H9 (cell line): ENCODE data around the gene DNAI7. TPM values are rescaled to one million over a fixed set of nuclear protein-coding genes. Genes with fewer than 3 reads are reported as not detected.

Experiments used
- DNase-seq: peaks from one replicate; pipeline ENCODE4 v3.0.0-alpha.2; 2017
- H2AFZ ChIP-seq: one replicate; pipeline ENCODE4 v1.6.1; 2013; ENCODE audit warnings: mild to moderate bottlenecking, low read length, control low read depth, moderate library complexity
- H2AK5ac ChIP-seq: 2 replicates; pipeline ENCODE4 v1.6.1; 2013; ENCODE audit warnings: low read length, control low read depth, mixed read lengths; ENCODE audit not compliant: insufficient read length
- H2BK120ac ChIP-seq: one replicate; pipeline ENCODE4 v1.6.1; 2013; ENCODE audit warnings: low read depth, mild to moderate bottlenecking, low read length, control low read depth, inconsistent platforms; ENCODE audit not compliant: poor library complexity, severe bottlenecking
- H2BK12ac ChIP-seq: 2 replicates; pipeline ENCODE4 v1.6.1; 2013; ENCODE audit warnings: low read length, control low read depth, mixed read lengths, low read depth; ENCODE audit not compliant: insufficient read length
- H2BK15ac ChIP-seq: 2 replicates; pipeline ENCODE4 v1.6.1; 2013; ENCODE audit warnings: low read depth, low read length, control low read depth
- H2BK20ac ChIP-seq: one replicate; pipeline ENCODE4 v1.6.1; 2013; ENCODE audit warnings: low read depth, mild to moderate bottlenecking, low read length, control low read depth, inconsistent platforms; ENCODE audit not compliant: poor library complexity, severe bottlenecking
- H2BK5ac ChIP-seq: 2 replicates; pipeline ENCODE4 v1.6.1; 2013; ENCODE audit warnings: low read length, control low read depth, mixed read lengths; ENCODE audit not compliant: insufficient read length
- H3K14ac ChIP-seq: 2 replicates; pipeline ENCODE4 v1.6.1; 2013; ENCODE audit warnings: low read length, control low read depth; ENCODE audit not compliant: insufficient read depth
- H3K18ac ChIP-seq: 2 replicates; pipeline ENCODE4 v1.6.1; 2013; ENCODE audit warnings: low read depth, mild to moderate bottlenecking, mixed read lengths, low read length, control low read depth; ENCODE audit not compliant: insufficient read length
- H3K23ac ChIP-seq: 2 replicates; pipeline ENCODE4 v1.6.1; 2013; ENCODE audit warnings: low read length, control low read depth, mixed read lengths, low read depth; ENCODE audit not compliant: insufficient read length
- H3K23me2 ChIP-seq: 2 replicates; pipeline ENCODE4 v1.6.1; 2013; ENCODE audit warnings: low read depth, mild to moderate bottlenecking, mixed read lengths, low read length, control low read depth; ENCODE audit not compliant: insufficient read length, poor library complexity, severe bottlenecking
- H3K27ac ChIP-seq: 2 replicates; pipeline ENCODE4 v1.5.1; 2013; ENCODE audit warnings: low read length, control low read depth, mixed read lengths, low read depth; ENCODE audit not compliant: insufficient read length
- H3K27me3 ChIP-seq: 2 replicates; pipeline ENCODE4 v1.6.1; 2013; ENCODE audit warnings: low read length, control low read depth, inconsistent platforms; ENCODE audit not compliant: insufficient read depth
- H3K4ac ChIP-seq: 2 replicates; pipeline ENCODE4 v1.6.1; 2013; ENCODE audit warnings: low read depth, mild to moderate bottlenecking, control low read depth, inconsistent platforms, low read length, moderate library complexity
- H3K4me1 ChIP-seq: 2 replicates; pipeline ENCODE4 v1.6.1; 2013; ENCODE audit warnings: low read length, control low read depth, inconsistent platforms; ENCODE audit not compliant: insufficient read depth
- H3K4me2 ChIP-seq: 2 replicates; pipeline ENCODE4 v1.6.1; 2013; ENCODE audit warnings: low read length, control low read depth, mixed read lengths; ENCODE audit not compliant: insufficient read length, insufficient read depth
- H3K56ac ChIP-seq: 2 replicates; pipeline ENCODE4 v1.6.1; 2013; ENCODE audit warnings: low read depth, mild to moderate bottlenecking, mixed read lengths, low read length, control low read depth; ENCODE audit not compliant: insufficient read length
- H3K79me1 ChIP-seq: 2 replicates; pipeline ENCODE4 v1.6.1; 2013; ENCODE audit warnings: low read depth, mild to moderate bottlenecking, moderate library complexity, low read length, control low read depth, inconsistent platforms; ENCODE audit not compliant: insufficient read depth, poor library complexity, severe bottlenecking
- H3K79me2 ChIP-seq: 2 replicates; pipeline ENCODE4 v1.6.1; 2013; ENCODE audit warnings: low read length, control low read depth, inconsistent platforms; ENCODE audit not compliant: insufficient read depth
- H3K9ac ChIP-seq: 2 replicates; pipeline ENCODE4 v1.6.1; 2013; ENCODE audit warnings: low read length, control low read depth, mixed read lengths; ENCODE audit not compliant: insufficient read length; ENCODE audit errors: extremely low read depth
- H3K9me3 ChIP-seq: one replicate; pipeline ENCODE4 v1.6.1; 2013; ENCODE audit warnings: low read depth, low read length, inconsistent platforms; ENCODE audit not compliant: control insufficient read depth
- H3T11ph ChIP-seq: one replicate; pipeline ENCODE4 v1.6.1; 2013; ENCODE audit warnings: mild to moderate bottlenecking, low read length, control low read depth, inconsistent platforms
- H4K20me1 ChIP-seq: one replicate; pipeline ENCODE4 v1.6.1; 2013; ENCODE audit not compliant: control insufficient read depth, insufficient read length, insufficient read depth
- H4K5ac ChIP-seq: 2 replicates; pipeline ENCODE4 v1.6.1; 2013; ENCODE audit warnings: low read depth, mild to moderate bottlenecking, mixed read lengths, low read length, control low read depth; ENCODE audit not compliant: insufficient read length
- H4K8ac ChIP-seq: replicated peaks from 2 replicates; pipeline ENCODE4 v1.6.1; 2013; ENCODE audit warnings: low read length, control low read depth, mixed read lengths, low read depth; ENCODE audit not compliant: insufficient read length
- H4K91ac ChIP-seq: 2 replicates; pipeline ENCODE4 v1.6.1; 2013; ENCODE audit warnings: low read depth, mild to moderate bottlenecking, moderate library complexity, mixed read lengths, low read length, control low read depth; ENCODE audit not compliant: insufficient read length
- H3K27ac Mint-ChIP-seq, 3 experiments: 2 replicates in 2 of 3; 3 replicates in 1 of 3; pipeline ENCODE4 v1.8.0; 2020 to 2021; ENCODE audit warnings: mixed read lengths in 3 of 3, mild to moderate bottlenecking in 1 of 3, moderate library complexity in 1 of 3
- H3K27me3 Mint-ChIP-seq: 2 replicates; pipeline ENCODE4 v1.8.0; 2021; ENCODE audit warnings: low read depth, mild to moderate bottlenecking, moderate library complexity, mixed read lengths
- H3K36me3 Mint-ChIP-seq, 3 experiments: 2 replicates in 2 of 3; 3 replicates in 1 of 3; pipeline ENCODE4 v1.8.0; 2020 to 2021; ENCODE audit warnings: low read depth in 3 of 3, mixed read lengths in 3 of 3; ENCODE audit not compliant: insufficient read depth in 1 of 3
- H3K4me1 Mint-ChIP-seq, 2 experiments: 2 replicates each; pipeline ENCODE4 v1.8.0; 2020; ENCODE audit warnings: mixed read lengths in 2 of 2
- H3K4me3 Mint-ChIP-seq, 2 experiments: 2 replicates in 1 of 2; 3 replicates in 1 of 2; pipeline ENCODE4 v1.8.0; 2020 to 2021; ENCODE audit warnings: mild to moderate bottlenecking in 2 of 2, mixed read lengths in 2 of 2, moderate library complexity in 1 of 2
- H3K9me3 Mint-ChIP-seq, 2 experiments: 2 replicates in 1 of 2; 3 replicates in 1 of 2; pipeline ENCODE4 v1.8.0; 2020; ENCODE audit warnings: mild to moderate bottlenecking in 2 of 2, mixed read lengths in 2 of 2, moderate library complexity in 1 of 2
- CTCF ChIP-seq: fragments of 200-600 bp; sonication (generic); conservative IDR thresholded peaks from 3 replicates; pipeline ENCODE4 v1.8.0; 2021; ENCODE audit warnings: antibody characterized with exemption, mild to moderate bottlenecking
- WGBS: extraction: QIAGEN DNeasy Blood & Tissue Kit; methylation state at CpG from one replicate; pipeline ENCODE4 v1.1.7; 2013; ENCODE audit warnings: missing lambda C conversion rate, low lambda C conversion rate, mixed read lengths; ENCODE audit not compliant: insufficient read length; ENCODE audit errors: extremely low coverage; 5-methylcytosine and 5-hydroxymethylcytosine counted together
- total RNA-seq: library from RNA; stranded (reverse); gene quantifications from 2 replicates; pipeline ENCODE4 v1.2.1, GENCODE V29; 2021

The DNAI7 gene
- total RNA-seq, 1 experiment from 2014 or later: not detected

- Histone ChIP-seq H3K14ac (no peak overlapping the region), H3K56ac (no peak overlapping the region), H4K20me1 (no peaks in the 10 kb centered on the region), H4K5ac (no peak overlapping the region), H3K9ac (no peak overlapping the region), H2BK15ac (no peak overlapping the region), H3K27me3 (no peaks in the 10 kb centered on the region), H3K4me2 (no peak overlapping the region), H3T11ph (no peak overlapping the region), H4K91ac (no peak overlapping the region), H2AFZ (no peak overlapping the region), H2BK120ac (no peak overlapping the region), H3K4ac (no peak overlapping the region), H2BK20ac (no peak overlapping the region), H3K23ac (no peak overlapping the region), H3K18ac (no peak overlapping the region), H3K79me1 (no peaks in the 10 kb centered on the region), H2BK12ac (no peak overlapping the region), H2AK5ac (no peak overlapping the region), H4K8ac (no peak overlapping the region), H3K79me2 (no peaks in the 10 kb centered on the region), H3K4me1 (no peaks in the 10 kb centered on the region), H2BK5ac (no peak overlapping the region), H3K27ac (no peak overlapping the region), H3K23me2 (no peaks in the 10 kb centered on the region), H3K9me3 (no peaks in the 10 kb centered on the region)
- H3K9me3 Mint-ChIP-seq: no peaks in the 10 kb centered on the region
- no peak overlapping the region for H3K4me3 Mint-ChIP-seq
- no peaks in the 10 kb centered on the region for H3K36me3 Mint-ChIP-seq
- no peak for TF ChIP-seq CTCF
- H3K27ac Mint-ChIP-seq: no peak overlapping the region
- H3K27me3 Mint-ChIP-seq: no peaks in the 10 kb centered on the region
- no CpG with 5 or more reads among the region's 2 CpGs for WGBS
- no peak for DNase-seq
- H3K4me1 Mint-ChIP-seq: no peaks in the 10 kb centered on the region
These were observed 120.0 kb downstream of the DNAI7 start for GRCh38 chr12:25074954-25075353.
